Esophagus muscularis mucosa (tissue), 4 donors: Measurements from ENCODE around the gene NSRP1. TPM values are rescaled to one million over a fixed set of nuclear protein-coding genes. Genes with fewer than 3 reads are reported as not detected.
A peak's percentile ranks its signal among the peaks of the same experiment; 100 is the strongest.

ENCODE experiments used
- DNase-seq: peaks from one replicate; pipeline ENCODE4 v3.0.0-alpha.2; 2017; ENCODE audit errors: extremely low spot score
- H3K27ac ChIP-seq, 4 donors: fragments of 200-600 bp; sonication (generic); replicated peaks in 1 of 4; 1 replicate in 3 of 4; 2 replicates in 1 of 4; pipeline ENCODE4 v1.5.1; 2016 to 2019; ENCODE audit warnings: mild to moderate bottlenecking in 1 of 4
- H3K27me3 ChIP-seq, 4 donors: fragments of 200-600 bp; sonication (generic); one replicate each; pipeline versions ENCODE4 v1.5.1 to v1.6.0; 2016 to 2019
- H3K36me3 ChIP-seq, 4 donors: fragments of 200-600 bp; sonication (generic); one replicate each; pipeline ENCODE4 v1.5.1; 2016 to 2019
- H3K4me1 ChIP-seq, 4 donors: fragments of 200-600 bp; sonication (generic); one replicate each; pipeline ENCODE4 v1.5.1; 2016 to 2019
- H3K4me3 ChIP-seq, 4 donors: fragments of 200-600 bp; sonication (generic); 1 replicate in 2 of 4; 2 replicates in 2 of 4; pipeline ENCODE4 v1.5.1; 2016 to 2019; ENCODE audit warnings: mild to moderate bottlenecking in 4 of 4, moderate library complexity in 1 of 4
- H3K9me3 ChIP-seq, 4 donors: fragments of 200-600 bp; sonication (generic); 1 replicate in 3 of 4; 2 replicates in 1 of 4; pipeline ENCODE4 v1.5.1; 2016 to 2019
- EP300 ChIP-seq: sonication (generic); formaldehyde crosslinking; IDR thresholded peaks from one replicate; pipeline ENCODE4 v1.6.1; 2017; ENCODE audit warnings: antibody characterized with exemption
- POLR2A ChIP-seq: fragments of 450-650 bp; IDR thresholded peaks from one replicate; pipeline ENCODE4 v1.6.1; 2017; ENCODE audit warnings: antibody characterized with exemption, moderate library complexity, mild to moderate bottlenecking, low read depth
- POLR2AphosphoS5 ChIP-seq, 2 donors: sonication (generic); formaldehyde crosslinking; IDR thresholded peaks; one replicate each; pipeline ENCODE4 v1.6.1; 2017; ENCODE audit warnings: antibody characterized with exemption in 2 of 2
- WGBS: methylation state at CpG from one replicate; pipeline ENCODE4 v1.1.5; 2018; 5-methylcytosine and 5-hydroxymethylcytosine counted together
- intact Hi-C: fragments of 100-400 bp; cut with DNase I; formaldehyde crosslinking; loops from one replicate; pipeline ENCODE4 v1.15.1; 2023
- total RNA-seq, 4 donors: library from RNA; depleted of rRNA; stranded (reverse); fragments of >200 nt; gene quantifications; one replicate each; pipeline versions ENCODE4 v1.1.0 to v1.2.1, GENCODE V29; 2016
- TF ChIP-seq, protein P1 (sequence below), 3 experiments: fragments of 200-600 bp in 2 of 3; fragments of 450-650 bp in 1 of 3; sonication (generic) in 2 of 3; IDR thresholded peaks; one replicate each; pipeline ENCODE4 v1.5.1; 2017 to 2019; ENCODE audit warnings: antibody characterized with exemption in 3 of 3, mild to moderate bottlenecking in 2 of 3, moderate library complexity in 1 of 3

NSRP1 gene
- total RNA-seq, 4 donors from 2014 or later: 20.0 to 38.6 (median 30.3) TPM

DNA sequence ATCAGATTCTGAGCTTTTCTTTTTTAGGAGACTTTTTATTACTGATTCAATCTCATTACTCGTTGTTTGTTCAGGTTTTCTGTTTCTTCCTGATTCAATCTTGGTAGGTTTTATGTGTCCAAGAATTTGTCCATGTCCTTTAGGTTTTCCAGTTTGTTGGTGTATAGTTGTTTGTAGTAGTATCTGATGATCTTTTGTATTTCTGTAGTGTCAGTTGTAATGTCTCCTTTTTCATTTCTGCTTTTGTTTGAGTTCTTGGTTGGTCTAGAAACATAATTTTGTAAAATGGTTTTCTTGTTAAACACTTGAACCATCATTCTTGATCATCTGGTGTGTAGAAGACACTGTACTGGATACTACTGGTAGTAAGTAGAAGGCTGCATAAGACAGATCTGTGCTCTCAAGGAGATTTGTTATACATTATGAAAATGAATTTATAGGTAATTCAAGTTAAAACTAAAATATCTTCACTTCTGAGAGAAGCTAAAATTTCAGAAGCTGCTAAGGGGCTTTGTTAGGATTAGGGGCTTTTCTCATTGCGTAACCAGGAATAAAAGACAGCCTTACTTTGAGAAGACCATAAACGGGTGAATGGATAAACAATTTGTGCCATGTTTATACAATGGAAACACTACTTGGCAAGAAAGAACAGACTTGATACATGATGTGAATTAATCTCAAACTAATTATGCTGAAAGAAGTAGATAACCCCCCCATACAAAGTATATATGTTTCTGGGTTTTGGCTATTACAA is 44.0 kb downstream of the NSRP1 start:
- DNase-seq: no peak
- no peaks in the 10 kb centered on the region for H3K27me3 ChIP-seq
- no peak for TF ChIP-seq POLR2A
- TF ChIP-seq, protein P1, sequence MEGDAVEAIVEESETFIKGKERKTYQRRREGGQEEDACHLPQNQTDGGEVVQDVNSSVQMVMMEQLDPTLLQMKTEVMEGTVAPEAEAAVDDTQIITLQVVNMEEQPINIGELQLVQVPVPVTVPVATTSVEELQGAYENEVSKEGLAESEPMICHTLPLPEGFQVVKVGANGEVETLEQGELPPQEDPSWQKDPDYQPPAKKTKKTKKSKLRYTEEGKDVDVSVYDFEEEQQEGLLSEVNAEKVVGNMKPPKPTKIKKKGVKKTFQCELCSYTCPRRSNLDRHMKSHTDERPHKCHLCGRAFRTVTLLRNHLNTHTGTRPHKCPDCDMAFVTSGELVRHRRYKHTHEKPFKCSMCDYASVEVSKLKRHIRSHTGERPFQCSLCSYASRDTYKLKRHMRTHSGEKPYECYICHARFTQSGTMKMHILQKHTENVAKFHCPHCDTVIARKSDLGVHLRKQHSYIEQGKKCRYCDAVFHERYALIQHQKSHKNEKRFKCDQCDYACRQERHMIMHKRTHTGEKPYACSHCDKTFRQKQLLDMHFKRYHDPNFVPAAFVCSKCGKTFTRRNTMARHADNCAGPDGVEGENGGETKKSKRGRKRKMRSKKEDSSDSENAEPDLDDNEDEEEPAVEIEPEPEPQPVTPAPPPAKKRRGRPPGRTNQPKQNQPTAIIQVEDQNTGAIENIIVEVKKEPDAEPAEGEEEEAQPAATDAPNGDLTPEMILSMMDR (IDR thresholded peaks at IDR 0.05): no peak
- TF ChIP-seq EP300: no peak
- TF ChIP-seq POLR2AphosphoS5 (IDR thresholded peaks at IDR 0.05): no peak
- intact Hi-C loops: no loop called here
- H3K36me3 ChIP-seq: peaks cover 0 to 21% (median 8%) of the 10 kb centered on the region in 4 donors
- WGBS: 66% methylated on average over 3 of the region's 3 CpGs
- no peaks in the 10 kb centered on the region for H3K9me3 ChIP-seq
- peaks cover 0 to 26% (median 22%) of the 10 kb centered on the region in 4 donors for H3K4me1 ChIP-seq
- peak overlapping the region in 1 of 4 donors; percentile 69 for H3K27ac ChIP-seq
- no peak overlapping the region for H3K4me3 ChIP-seq

DNA sequence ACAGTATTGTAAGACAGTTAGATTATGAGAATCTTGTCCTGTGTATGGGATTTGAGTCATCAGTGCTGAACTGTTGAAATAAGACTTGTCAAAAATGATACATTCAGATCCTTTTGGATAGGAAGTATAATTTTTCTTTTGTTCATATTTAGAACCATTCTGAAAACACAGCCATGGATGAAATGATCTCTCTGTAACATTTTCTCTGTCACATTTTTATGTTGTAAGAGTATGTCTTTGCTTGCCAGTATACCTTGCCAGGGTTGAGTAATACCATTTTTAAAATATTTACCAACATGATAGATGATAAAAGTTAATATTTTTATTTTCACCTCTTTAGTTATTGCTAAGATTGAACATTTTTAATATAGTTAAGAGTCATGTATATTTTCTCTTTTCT is 45.0 kb downstream of the NSRP1 start:
- no peak for DNase-seq
- peaks cover 0 to 28% (median 23%) of the 10 kb centered on the region in 4 donors for H3K4me1 ChIP-seq
- peaks cover 0 to 18% (median 7%) of the 10 kb centered on the region in 4 donors for H3K36me3 ChIP-seq
- H3K9me3 ChIP-seq: no peaks in the 10 kb centered on the region
- peak overlapping the region; percentile 24 to 69 (median 55) for H3K27ac ChIP-seq
- H3K27me3 ChIP-seq: no peaks in the 10 kb centered on the region
- no peak overlapping the region for H3K4me3 ChIP-seq
- TF ChIP-seq POLR2A (no peak), EP300 (no peak), POLR2AphosphoS5 (IDR thresholded peaks at IDR 0.05) (no peak)
- TF ChIP-seq, protein P1 (IDR thresholded peaks at IDR 0.05): no peak
- intact Hi-C loops: no loop called here

DNA sequence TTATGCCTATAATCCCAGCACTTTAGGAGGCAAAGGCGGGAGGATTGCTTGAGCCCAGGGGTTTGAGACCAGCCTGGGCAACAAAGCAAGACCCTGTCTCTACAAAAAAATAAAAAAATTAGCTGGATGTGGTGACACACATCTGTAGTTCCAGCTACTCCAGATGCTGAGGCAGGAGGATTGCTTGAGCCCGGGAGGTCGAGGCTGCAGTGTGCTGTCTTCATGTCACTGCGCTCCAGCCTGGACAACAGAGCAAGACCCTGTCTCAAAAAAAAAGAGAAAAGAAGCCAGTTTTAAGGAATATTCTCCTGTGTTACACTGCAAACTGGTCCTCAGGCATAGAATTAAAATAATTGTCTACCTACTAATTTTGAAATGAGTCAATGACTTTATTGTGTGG is 47.9 kb downstream of the NSRP1 start:
- H3K9me3 ChIP-seq: no peaks in the 10 kb centered on the region
- intact Hi-C loops: no loop called here
- peaks cover 0 to 28% (median 20%) of the 10 kb centered on the region in 4 donors for H3K4me1 ChIP-seq
- WGBS: 98% methylated on average over 4 of the region's 4 CpGs
- H3K27ac ChIP-seq: no peak overlapping the region
- no peak overlapping the region for H3K4me3 ChIP-seq
- DNase-seq: no peak
- TF ChIP-seq POLR2A: no peak
- no peak for TF ChIP-seq EP300
- TF ChIP-seq POLR2AphosphoS5 (IDR thresholded peaks at IDR 0.05): no peak
- TF ChIP-seq, protein P1 (IDR thresholded peaks at IDR 0.05): no peak
- no peaks in the 10 kb centered on the region for H3K27me3 ChIP-seq
- peaks cover 0 to 12% (median 6%) of the 10 kb centered on the region in 4 donors for H3K36me3 ChIP-seq

DNA sequence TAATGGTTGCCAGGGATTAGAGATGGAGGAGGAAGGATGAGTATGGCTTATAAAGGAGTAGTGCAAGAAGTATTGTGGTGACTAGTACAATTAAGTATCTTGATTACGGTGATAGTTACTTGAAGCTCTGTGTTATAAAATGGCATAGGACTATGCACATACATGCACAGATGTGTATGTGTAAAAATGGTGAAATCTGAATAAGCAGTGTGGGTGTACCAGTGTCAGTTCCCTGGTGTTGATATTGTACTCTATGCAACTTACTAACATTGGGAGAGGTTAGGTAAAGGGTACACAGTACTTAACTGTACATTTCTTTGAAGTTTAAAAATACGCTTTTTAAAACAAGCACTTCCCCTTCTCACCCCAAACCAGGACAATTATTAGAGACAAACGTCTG is 48.5 kb downstream of the NSRP1 start:
- H3K9me3 ChIP-seq: no peaks in the 10 kb centered on the region
- peaks cover 0 to 12% (median 5%) of the 10 kb centered on the region in 4 donors for H3K36me3 ChIP-seq
- H3K27ac ChIP-seq: no peak overlapping the region
- no peaks in the 10 kb centered on the region for H3K27me3 ChIP-seq
- WGBS: 82% methylated on average over 3 of the region's 3 CpGs
- no peak overlapping the region for H3K4me3 ChIP-seq
- TF ChIP-seq, protein P1 (IDR thresholded peaks at IDR 0.05): no peak
- TF ChIP-seq EP300 (no peak), POLR2A (no peak), POLR2AphosphoS5 (IDR thresholded peaks at IDR 0.05) (no peak)
- intact Hi-C loops: no loop called here
- peaks cover 0 to 28% (median 20%) of the 10 kb centered on the region in 4 donors for H3K4me1 ChIP-seq
- DNase-seq: no peak

- H3K36me3 ChIP-seq: peaks cover 0 to 12% (median 5%) of the 10 kb centered on the region in 4 donors
- no peak for TF ChIP-seq POLR2AphosphoS5 (IDR thresholded peaks at IDR 0.05)
- no peak for TF ChIP-seq EP300
- TF ChIP-seq, protein P1 (IDR thresholded peaks at IDR 0.05): no peak
- TF ChIP-seq POLR2A: no peak
- no peaks in the 10 kb centered on the region for H3K27me3 ChIP-seq
- peaks cover 0 to 25% (median 15%) of the 10 kb centered on the region in 4 donors for H3K4me1 ChIP-seq
- intact Hi-C loops: no loop called here
- no peaks in the 10 kb centered on the region for H3K9me3 ChIP-seq
- H3K4me3 ChIP-seq: no peak overlapping the region
- no peak overlapping the region for H3K27ac ChIP-seq
- 67% methylated on average over 1 of the region's 1 CpG for WGBS
- no peak for DNase-seq
Measured at GRCh38 chr17:30165960-30166359, 49.3 kb downstream of the NSRP1 start.
